K562 (cell line): ENCODE results near the gene GNG3. TPM values are rescaled to one million over a fixed set of nuclear protein-coding genes. Genes with fewer than 3 reads are reported as not detected.

Experiments used
- BCL6 ChIP-seq: fragments of 250-450 bp; sonication (Bioruptor Pico); IDR thresholded peaks from 2 replicates; pipeline ENCODE4 v1.4.0; 2020
- CEBPG ChIP-seq, 3 experiments: fragments of 200-800 bp in 1 of 3; sonication (Bioruptor generic) in 1 of 3; sonication (generic) in 1 of 3; formaldehyde crosslinking in 1 of 3; IDR thresholded peaks in 2 of 3; conservative IDR thresholded peaks in 1 of 3; 2 replicates each; pipeline versions ENCODE4 v1.6.1 to v1.8.0; 2016 to 2022; ENCODE audit warnings: missing compliant biosample characterization in 2 of 3, missing genetic modification characterization in 2 of 3, mild to moderate bottlenecking in 1 of 3, missing genetic modification reagents in 1 of 3
- EWSR1 ChIP-seq: fragments of 450-650 bp; IDR thresholded peaks from 2 replicates; pipeline ENCODE4 v1.6.1; 2018; ENCODE audit warnings: borderline replicate concordance, mild to moderate bottlenecking, low read depth, moderate library complexity; ENCODE audit not compliant: partially characterized antibody
- ILF3 ChIP-seq: fragments of 450-650 bp; IDR thresholded peaks from 2 replicates; pipeline ENCODE4 v1.6.1; 2018; ENCODE audit warnings: antibody characterized with exemption, mild to moderate bottlenecking, moderate library complexity, borderline replicate concordance
- LEF1 ChIP-seq: fragments of 450-650 bp; IDR thresholded peaks from 2 replicates; pipeline ENCODE4 v1.6.1; 2016; ENCODE audit warnings: mild to moderate bottlenecking
- NR2C1 ChIP-seq, 2 experiments: fragments of 450-650 bp; IDR thresholded peaks; 2 replicates each; pipeline ENCODE4 v1.6.1; 2017; ENCODE audit warnings: mild to moderate bottlenecking in 2 of 2, antibody characterized with exemption in 1 of 2, inconsistent platforms in 1 of 2, missing compliant biosample characterization in 1 of 2, missing genetic modification characterization in 1 of 2
- SAP30 ChIP-seq: fragments of 200-600 bp; sonication (generic); IDR thresholded peaks from 2 replicates; pipeline ENCODE4 v1.6.1; 2012; ENCODE audit warnings: borderline replicate concordance, low read depth, mild to moderate bottlenecking, moderate library complexity, low read length, control low read depth, inconsistent platforms; ENCODE audit not compliant: insufficient read depth, poor library complexity, severe bottlenecking
- TAF1 ChIP-seq: IDR thresholded peaks from 2 replicates; pipeline ENCODE4 v1.6.1; 2011; ENCODE audit warnings: mild to moderate bottlenecking, low read length, moderate library complexity; ENCODE audit not compliant: insufficient read depth, control insufficient read depth, severe bottlenecking; ENCODE audit errors: extremely low read depth
- ZNF384 ChIP-seq: IDR thresholded peaks from 2 replicates; pipeline ENCODE4 v1.6.1; 2012; ENCODE audit warnings: low read depth, low read length, improper control_type of control experiment
- polyA plus RNA-seq, 8 experiments: library from polyadenylated mRNA; depleted of rRNA in 4 of 8; stranded (reverse) in 5 of 8; unstranded in 3 of 8; fragments of >200 nt; fragmentation: Nextera tagmentation in 2 of 8; fragmentation: Illumina TruSeq in 1 of 8; extraction: Ambion mirVana in 2 of 8; extraction: Trizol in 1 of 8; gene quantifications; 2 replicates each; pipeline versions ENCODE4 v1.2.1 to v1.2.3, GENCODE V29; 2011 to 2014; ENCODE audit warnings: inconsistent platforms in 1 of 8, missing spikeins in 1 of 8
- total RNA-seq, 7 experiments: library from RNA; depleted of rRNA in 6 of 7; stranded (reverse); fragments of >200 nt in 6 of 7; fragmentation: Illumina TruSeq in 2 of 7; extraction: Trizol in 2 of 7; gene quantifications; 2 replicates each; pipeline versions ENCODE4 v1.2.1 to v1.2.3, GENCODE V29; 2011 to 2021; ENCODE audit warnings: low replicate concordance in 1 of 7
- TF ChIP-seq, protein P1 (sequence below): fragments of 250-450 bp; sonication (Bioruptor Pico); IDR thresholded peaks from 2 replicates; pipeline ENCODE4 v1.8.0; 2022; ENCODE audit warnings: inconsistent platforms, mild to moderate bottlenecking, moderate library complexity, borderline replicate concordance
- TF ChIP-seq, protein P2 (sequence below): sonication (generic); formaldehyde crosslinking; IDR thresholded peaks from 2 replicates; pipeline ENCODE4 v1.9.0; 2022; ENCODE audit warnings: mild to moderate bottlenecking, missing genetic modification reagents
- TF ChIP-seq, protein P3 (sequence below): sonication (generic); formaldehyde crosslinking; IDR thresholded peaks from 2 replicates; pipeline ENCODE4 v1.8.0; 2022; ENCODE audit warnings: mild to moderate bottlenecking, low read depth, missing genetic modification reagents
- TF ChIP-seq, protein P4 (sequence below): fragments of 450-650 bp; conservative IDR thresholded peaks from 2 replicates; pipeline ENCODE4 v1.6.1; 2016; ENCODE audit warnings: missing genetic modification characterization, low read depth, mild to moderate bottlenecking, missing compliant biosample characterization, moderate library complexity
- TF ChIP-seq, protein P5 (sequence below): fragments of 250-450 bp; sonication (Bioruptor Pico); IDR thresholded peaks from 2 replicates; pipeline ENCODE4 v1.4.0; 2020; ENCODE audit warnings: mild to moderate bottlenecking

The GNG3 gene
- total and polyA plus RNA-seq, 9 of the 15 experiments (the other 6 are each of a cell fraction or from before 2014, with no cell fraction given), result 0.07 TPM; not detected in 8

DNA sequence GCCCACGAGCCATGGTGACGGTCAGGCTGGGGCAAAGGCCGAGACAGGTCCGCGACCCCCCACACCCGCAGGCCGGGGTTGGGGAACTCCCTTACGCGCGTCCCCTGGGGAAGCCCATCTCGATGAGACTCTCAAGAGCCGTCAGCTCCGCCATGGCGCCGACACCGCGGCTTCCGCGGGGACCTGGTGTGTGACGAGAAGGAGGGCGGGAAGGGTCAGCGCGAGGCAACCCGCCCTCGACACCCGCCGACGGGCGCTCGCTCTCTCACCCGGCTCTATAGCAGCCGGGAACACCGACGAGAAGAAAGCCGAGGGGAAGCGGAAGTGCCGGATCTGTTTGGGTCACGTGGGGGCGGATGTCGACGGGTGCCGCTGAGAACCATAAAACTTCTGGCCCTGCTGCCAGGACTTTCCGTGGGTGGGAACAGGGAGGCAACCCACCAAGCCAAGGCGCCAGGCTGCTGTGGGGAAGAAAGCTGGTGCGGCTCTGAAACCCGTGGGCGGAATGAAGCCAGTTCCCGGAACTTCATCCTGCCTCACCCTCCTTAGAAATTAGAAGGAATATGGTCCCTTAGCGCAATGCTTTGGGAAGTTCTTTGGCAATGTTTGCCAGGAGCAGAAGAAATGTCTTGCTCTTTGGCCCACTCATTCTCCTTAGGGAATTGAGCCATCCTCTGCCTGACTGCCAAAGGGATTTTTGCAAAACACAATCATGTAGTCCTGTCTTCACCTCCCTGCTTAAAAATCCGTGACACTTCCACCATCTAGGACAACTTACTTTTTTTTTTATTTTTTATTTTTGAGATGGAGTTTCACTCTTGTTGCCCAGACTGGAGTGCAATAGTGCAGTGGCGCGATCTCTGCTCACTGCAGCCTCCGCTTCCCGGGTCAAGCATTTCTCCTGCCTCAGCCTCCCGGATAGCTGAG lies 28.4 kb upstream of the GNG3 start, which contains the start of gene UBXN1 (continued):
- TF ChIP-seq CEBPG (CRISPR knock-in tag; IDR thresholded peaks at IDR 0.05), result no peak
- 0 out of 4 replicates have a peak, but pooled peaks of 1 of the 2 experiments have one; percentile 21 for TF ChIP-seq CEBPG (tag; conservative IDR thresholded peaks at IDR 0.05 in 1 of 2, IDR thresholded peaks at IDR 0.05 in 1 of 2)
- no peak for TF ChIP-seq ILF3
- TF ChIP-seq, protein P1, sequence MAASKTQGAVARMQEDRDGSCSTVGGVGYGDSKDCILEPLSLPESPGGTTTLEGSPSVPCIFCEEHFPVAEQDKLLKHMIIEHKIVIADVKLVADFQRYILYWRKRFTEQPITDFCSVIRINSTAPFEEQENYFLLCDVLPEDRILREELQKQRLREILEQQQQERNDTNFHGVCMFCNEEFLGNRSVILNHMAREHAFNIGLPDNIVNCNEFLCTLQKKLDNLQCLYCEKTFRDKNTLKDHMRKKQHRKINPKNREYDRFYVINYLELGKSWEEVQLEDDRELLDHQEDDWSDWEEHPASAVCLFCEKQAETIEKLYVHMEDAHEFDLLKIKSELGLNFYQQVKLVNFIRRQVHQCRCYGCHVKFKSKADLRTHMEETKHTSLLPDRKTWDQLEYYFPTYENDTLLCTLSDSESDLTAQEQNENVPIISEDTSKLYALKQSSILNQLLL (CRISPR knock-in tag), result no peak
- TF ChIP-seq, protein P2, sequence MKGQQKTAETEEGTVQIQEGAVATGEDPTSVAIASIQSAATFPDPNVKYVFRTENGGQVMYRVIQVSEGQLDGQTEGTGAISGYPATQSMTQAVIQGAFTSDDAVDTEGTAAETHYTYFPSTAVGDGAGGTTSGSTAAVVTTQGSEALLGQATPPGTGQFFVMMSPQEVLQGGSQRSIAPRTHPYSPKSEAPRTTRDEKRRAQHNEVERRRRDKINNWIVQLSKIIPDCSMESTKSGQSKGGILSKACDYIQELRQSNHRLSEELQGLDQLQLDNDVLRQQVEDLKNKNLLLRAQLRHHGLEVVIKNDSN (CRISPR knock-in tag), result peak; percentile 99
- TF ChIP-seq, protein P3, sequence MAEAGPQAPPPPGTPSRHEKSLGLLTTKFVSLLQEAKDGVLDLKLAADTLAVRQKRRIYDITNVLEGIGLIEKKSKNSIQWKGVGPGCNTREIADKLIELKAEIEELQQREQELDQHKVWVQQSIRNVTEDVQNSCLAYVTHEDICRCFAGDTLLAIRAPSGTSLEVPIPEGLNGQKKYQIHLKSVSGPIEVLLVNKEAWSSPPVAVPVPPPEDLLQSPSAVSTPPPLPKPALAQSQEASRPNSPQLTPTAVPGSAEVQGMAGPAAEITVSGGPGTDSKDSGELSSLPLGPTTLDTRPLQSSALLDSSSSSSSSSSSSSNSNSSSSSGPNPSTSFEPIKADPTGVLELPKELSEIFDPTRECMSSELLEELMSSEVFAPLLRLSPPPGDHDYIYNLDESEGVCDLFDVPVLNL (CRISPR knock-in tag), result no peak
- TF ChIP-seq LEF1, result no peak
- TF ChIP-seq BCL6 (CRISPR knock-in tag), result no peak
- no peak for TF ChIP-seq EWSR1
- TF ChIP-seq NR2C1 (IDR thresholded peaks at IDR 0.05), result peak; percentile 50; the same call in 1 of the 2 replicates
- peak; percentile 51; the same call in 1 of the 2 replicates for TF ChIP-seq NR2C1 (tag; IDR thresholded peaks at IDR 0.05)
- peak; percentile 80 for TF ChIP-seq TAF1
- TF ChIP-seq, protein P4, sequence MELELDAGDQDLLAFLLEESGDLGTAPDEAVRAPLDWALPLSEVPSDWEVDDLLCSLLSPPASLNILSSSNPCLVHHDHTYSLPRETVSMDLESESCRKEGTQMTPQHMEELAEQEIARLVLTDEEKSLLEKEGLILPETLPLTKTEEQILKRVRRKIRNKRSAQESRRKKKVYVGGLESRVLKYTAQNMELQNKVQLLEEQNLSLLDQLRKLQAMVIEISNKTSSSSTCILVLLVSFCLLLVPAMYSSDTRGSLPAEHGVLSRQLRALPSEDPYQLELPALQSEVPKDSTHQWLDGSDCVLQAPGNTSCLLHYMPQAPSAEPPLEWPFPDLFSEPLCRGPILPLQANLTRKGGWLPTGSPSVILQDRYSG, result 0 out of 2 replicates have a peak, but pooled peaks have one; percentile 48
- TF ChIP-seq SAP30, result peak; percentile 77
- TF ChIP-seq ZNF384, result 0 out of 2 replicates have a peak, but pooled peaks have one; percentile 2
- TF ChIP-seq, protein P5, sequence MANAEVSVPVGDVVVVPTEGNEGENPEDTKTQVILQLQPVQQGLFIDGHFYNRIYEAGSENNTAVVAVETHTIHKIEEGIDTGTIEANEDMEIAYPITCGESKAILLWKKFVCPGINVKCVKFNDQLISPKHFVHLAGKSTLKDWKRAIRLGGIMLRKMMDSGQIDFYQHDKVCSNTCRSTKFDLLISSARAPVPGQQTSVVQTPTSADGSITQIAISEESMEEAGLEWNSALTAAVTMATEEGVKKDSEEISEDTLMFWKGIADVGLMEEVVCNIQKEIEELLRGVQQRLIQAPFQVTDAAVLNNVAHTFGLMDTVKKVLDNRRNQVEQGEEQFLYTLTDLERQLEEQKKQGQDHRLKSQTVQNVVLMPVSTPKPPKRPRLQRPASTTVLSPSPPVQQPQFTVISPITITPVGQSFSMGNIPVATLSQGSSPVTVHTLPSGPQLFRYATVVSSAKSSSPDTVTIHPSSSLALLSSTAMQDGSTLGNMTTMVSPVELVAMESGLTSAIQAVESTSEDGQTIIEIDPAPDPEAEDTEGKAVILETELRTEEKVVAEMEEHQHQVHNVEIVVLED, result no peak
